LNCAP (cell line): Measurements from ENCODE around the gene CDK7.

Experiments used
- CTCF ChIP-seq: fragments of 450-650 bp; IDR thresholded peaks from 2 replicates; pipeline ENCODE4 v1.5.1; 2017; ENCODE audit warnings: mild to moderate bottlenecking

The CDK7 gene

GRCh38 chr5:69271376-69271775 lies 36.7 kb downstream of the CDK7 start:
- TF ChIP-seq CTCF: no peak

GRCh38 chr5:69275563-69275962 lies 40.9 kb downstream of the CDK7 start:
- TF ChIP-seq CTCF: no peak

GRCh38 chr5:69276422-69277174 lies 41.9 kb downstream of the CDK7 start:
- TF ChIP-seq CTCF: no peak

GRCh38 chr5:69279517-69279916 lies 44.8 kb downstream of the CDK7 start:
- TF ChIP-seq CTCF: no peak

- TF ChIP-seq CTCF: no peak
Observed at GRCh38 chr5:69281114-69281513, 46.4 kb downstream of the CDK7 start.

- no peak for TF ChIP-seq CTCF
Observed at GRCh38 chr5:69284203-69284602, 49.5 kb downstream of the CDK7 start.

GRCh38 chr5:69285448-69286116 lies 50.9 kb downstream of the CDK7 start:
- no peak for TF ChIP-seq CTCF
